HFFc6 (cell line): Measurements from ENCODE around the gene ITGB6. TPM values are rescaled to one million over a fixed set of nuclear protein-coding genes. Genes with fewer than 3 reads are reported as not detected.

Experiments
- DNase-seq: peaks from one replicate; pipeline ENCODE4 v3.0.0-alpha.2; 2018
- H3K27ac Mint-ChIP-seq: 2 replicates; pipeline ENCODE4 v1.8.0; 2020; ENCODE audit warnings: mild to moderate bottlenecking, mixed read lengths
- H3K27me3 Mint-ChIP-seq: 2 replicates; pipeline ENCODE4 v1.8.0; 2021; ENCODE audit warnings: mild to moderate bottlenecking, moderate library complexity, mixed read lengths; ENCODE audit not compliant: insufficient read depth
- H3K36me3 Mint-ChIP-seq: 2 replicates; pipeline ENCODE4 v1.8.0; 2021; ENCODE audit warnings: low read depth, mixed read lengths
- H3K4me1 Mint-ChIP-seq: 2 replicates; pipeline ENCODE4 v1.8.0; 2020; ENCODE audit warnings: low read depth, mixed read lengths
- H3K4me3 Mint-ChIP-seq: 2 replicates; pipeline ENCODE4 v1.8.0; 2020; ENCODE audit warnings: mild to moderate bottlenecking, moderate library complexity, mixed read lengths
- H3K9me3 Mint-ChIP-seq: 2 replicates; pipeline ENCODE4 v1.8.0; 2020; ENCODE audit warnings: mild to moderate bottlenecking, mixed read lengths
- CTCF ChIP-seq: fragments of 200-600 bp; sonication (generic); IDR thresholded peaks from 2 replicates; pipeline ENCODE4 v1.5.0; 2021; ENCODE audit warnings: antibody characterized with exemption, mild to moderate bottlenecking
- total RNA-seq, 6 experiments: library from RNA; stranded (reverse); fragmentation: NEBNext Ultra II Directional; extraction: Animal tissue kit (Norgen Biotek cat#: 25700); gene quantifications; 2 replicates in 1 of 6; 3 replicates in 5 of 6; pipeline ENCODE4 v1.2.3, GENCODE V29; 2021

The ITGB6 gene
- total RNA-seq, 6 experiments from 2014 or later = 0.33 TPM; not detected in 4

GRCh38 chr2:160242893-160243564 is 43.0 kb upstream of the ITGB6 start:
- no peak for TF ChIP-seq CTCF
- H3K4me1 Mint-ChIP-seq = peaks cover 38% of the 10 kb centered on the region
- no peaks in the 10 kb centered on the region for H3K27me3 Mint-ChIP-seq
- no peaks in the 10 kb centered on the region for H3K36me3 Mint-ChIP-seq
- no peaks in the 10 kb centered on the region for H3K9me3 Mint-ChIP-seq
- DNase-seq = no peak
- H3K4me3 Mint-ChIP-seq = no peak overlapping the region
- H3K27ac Mint-ChIP-seq = no peak overlapping the region; the same call in 1 of the 2 replicates

GRCh38 chr2:160241251-160242137 is 41.4 kb upstream of the ITGB6 start:
- Mint-ChIP-seq H3K4me3 (peak overlapping the region; percentile 50), H3K27ac (peak overlapping the region; percentile 74), H3K36me3 (no peaks in the 10 kb centered on the region), H3K27me3 (no peaks in the 10 kb centered on the region), H3K4me1 (peaks cover 39% of the 10 kb centered on the region), H3K9me3 (no peaks in the 10 kb centered on the region)
- DNase-seq = peak; percentile 65
- no peak for TF ChIP-seq CTCF

GRCh38 chr2:160239436-160239835 is 39.4 kb upstream of the ITGB6 start:
- Mint-ChIP-seq H3K4me3 (no peak overlapping the region), H3K9me3 (no peaks in the 10 kb centered on the region), H3K27ac (no peak overlapping the region), H3K36me3 (no peaks in the 10 kb centered on the region), H3K4me1 (peaks cover 33% of the 10 kb centered on the region), H3K27me3 (no peaks in the 10 kb centered on the region)
- no peak for DNase-seq
- no peak for TF ChIP-seq CTCF

DNA sequence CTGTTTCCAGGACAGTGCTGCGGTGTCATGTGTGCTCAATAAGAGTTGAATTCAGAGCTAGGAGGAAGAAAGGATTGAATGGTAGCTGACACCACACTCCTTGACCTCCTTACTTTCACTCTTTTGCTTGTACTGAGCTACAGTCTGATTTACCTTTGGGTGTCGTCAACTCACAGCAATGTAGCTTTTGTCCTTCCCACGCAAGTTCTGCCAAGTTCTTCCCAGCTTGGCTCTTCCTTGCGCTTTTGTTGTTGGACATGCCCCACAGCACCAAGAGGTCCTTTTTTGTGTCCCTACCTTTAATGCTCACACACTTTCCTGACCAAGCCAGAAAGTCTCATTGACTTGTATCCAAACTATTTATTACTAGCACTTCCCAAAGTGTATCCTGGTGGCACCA is 38.3 kb upstream of the ITGB6 start:
- Mint-ChIP-seq H3K27me3 (no peaks in the 10 kb centered on the region), H3K4me3 (no peak overlapping the region), H3K27ac (no peak overlapping the region), H3K36me3 (0 out of 2 replicates have a peak, but pooled peaks cover 7% of the 10 kb centered on the region), H3K4me1 (peaks cover 30% of the 10 kb centered on the region), H3K9me3 (no peaks in the 10 kb centered on the region)
- no peak for DNase-seq
- no peak for TF ChIP-seq CTCF

DNA sequence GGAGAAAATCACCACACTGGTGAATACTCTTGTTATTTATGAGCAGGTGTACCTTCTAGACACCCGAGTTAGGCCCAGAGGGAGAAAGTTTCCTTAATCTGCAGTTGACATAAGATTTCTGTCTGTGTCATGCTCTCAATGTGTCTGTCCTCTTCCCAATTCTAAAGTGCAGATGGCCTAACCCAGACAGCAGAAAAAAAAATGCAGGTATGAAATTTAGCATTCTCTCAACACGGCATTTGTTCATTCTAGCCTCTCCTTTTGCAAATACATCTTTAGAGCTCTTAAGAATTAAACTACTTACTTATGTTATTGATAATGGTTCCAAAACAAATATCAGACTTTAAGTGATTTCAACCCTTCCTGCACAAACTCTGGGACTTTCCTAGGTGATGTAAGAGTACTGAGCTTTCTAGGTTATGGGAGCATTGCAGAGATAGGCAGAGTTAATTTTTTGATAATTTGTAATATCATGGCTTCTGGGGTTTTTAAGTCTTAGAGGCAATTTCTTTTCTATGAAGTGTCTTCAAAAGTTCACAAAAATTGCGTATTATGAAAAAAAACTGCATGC is 32.9 kb upstream of the ITGB6 start:
- Mint-ChIP-seq H3K36me3 (0 out of 2 replicates have a peak, but pooled peaks cover 7% of the 10 kb centered on the region), H3K9me3 (no peaks in the 10 kb centered on the region), H3K27me3 (no peaks in the 10 kb centered on the region), H3K27ac (no peak overlapping the region), H3K4me1 (peaks cover 36% of the 10 kb centered on the region), H3K4me3 (no peak overlapping the region)
- no peak for DNase-seq
- no peak for TF ChIP-seq CTCF
